ENCODE results near the gene GLT6D1.
"Not testable (repeated sequence)": the region's sequence is repeated elsewhere in the genome, so short reads cannot be mapped to it uniquely, and the experiment has no call there.

The GLT6D1 gene

GRCh38 chr9:135664801-135665794 is 25.8 kb upstream of the GLT6D1 start:
- no peak for DNase-seq

DNA sequence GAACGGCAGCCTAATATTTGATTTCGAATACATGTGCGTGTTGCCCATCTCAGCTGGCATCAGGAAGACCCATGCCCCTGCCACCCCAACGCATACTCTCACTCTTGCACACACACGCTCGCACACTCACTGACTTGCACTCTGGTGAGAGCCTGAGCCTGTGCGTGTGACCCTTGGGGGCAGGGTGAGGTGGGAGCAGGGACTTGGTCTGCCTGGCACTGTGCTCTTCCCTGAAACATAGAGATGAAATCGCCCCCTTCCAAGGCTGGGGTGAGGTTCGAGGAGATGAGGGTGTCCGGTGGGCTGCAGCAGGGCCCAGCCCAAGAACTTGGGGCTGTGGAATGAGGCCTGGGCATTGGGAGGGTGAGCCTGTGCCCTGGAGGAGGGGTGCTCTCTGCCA is 24.9 kb upstream of the GLT6D1 start:
- DNase-seq: no peak

GRCh38 chr9:135663857-135664256 is 24.5 kb upstream of the GLT6D1 start:
- no peak for DNase-seq

GRCh38 chr9:135663451-135663770 is 24.1 kb upstream of the GLT6D1 start:
- no peak for DNase-seq

- no peak for DNase-seq
Observed at GRCh38 chr9:135662758-135663450, 23.6 kb upstream of the GLT6D1 start, which contains the start of gene LCN9. TSS of gene LCN9 (plus strand) at chr9:135663309. CDS start at chr9:135663322, 13 bp downstream.

DNA sequence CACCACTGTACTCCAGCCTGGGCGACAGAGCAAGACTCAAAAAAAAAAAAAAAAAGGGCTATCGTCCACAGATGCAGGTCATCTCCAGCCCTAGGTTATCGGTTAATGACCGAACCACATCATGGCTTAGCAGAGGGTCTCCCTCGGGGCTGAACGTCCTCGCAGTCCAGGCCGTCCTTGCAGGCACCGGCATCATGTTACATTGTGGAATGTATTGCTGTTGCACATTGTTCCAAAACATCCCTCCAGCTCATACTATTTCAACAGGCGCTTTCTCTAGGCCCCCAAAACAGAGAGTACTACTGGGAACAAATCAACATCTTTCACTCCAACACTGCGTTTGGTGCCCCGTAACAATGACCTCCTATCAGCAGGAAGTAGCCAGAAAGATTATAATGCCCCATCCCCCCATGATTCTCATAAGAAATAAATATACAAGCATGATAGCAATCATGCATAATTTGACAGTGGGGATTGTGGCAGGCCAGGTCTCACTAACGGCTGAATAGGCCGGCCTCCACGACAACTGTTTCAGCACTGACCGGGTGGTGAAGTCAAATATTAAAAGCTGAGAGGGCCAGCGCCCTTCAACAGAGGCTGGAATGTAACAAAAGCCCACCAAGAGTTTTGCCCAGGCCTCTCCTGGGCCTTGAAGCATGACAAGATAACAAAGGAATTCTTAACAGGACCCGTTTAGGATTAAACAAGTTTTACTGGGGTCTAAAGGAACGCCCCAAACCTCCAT is 22.6 kb upstream of the GLT6D1 start:
- no peak for DNase-seq

- DNase-seq: no peak
Observed at GRCh38 chr9:135660407-135660806, 21.1 kb upstream of the GLT6D1 start.

- no peak for DNase-seq
Observed at GRCh38 chr9:135659252-135659651, 19.9 kb upstream of the GLT6D1 start.

DNA sequence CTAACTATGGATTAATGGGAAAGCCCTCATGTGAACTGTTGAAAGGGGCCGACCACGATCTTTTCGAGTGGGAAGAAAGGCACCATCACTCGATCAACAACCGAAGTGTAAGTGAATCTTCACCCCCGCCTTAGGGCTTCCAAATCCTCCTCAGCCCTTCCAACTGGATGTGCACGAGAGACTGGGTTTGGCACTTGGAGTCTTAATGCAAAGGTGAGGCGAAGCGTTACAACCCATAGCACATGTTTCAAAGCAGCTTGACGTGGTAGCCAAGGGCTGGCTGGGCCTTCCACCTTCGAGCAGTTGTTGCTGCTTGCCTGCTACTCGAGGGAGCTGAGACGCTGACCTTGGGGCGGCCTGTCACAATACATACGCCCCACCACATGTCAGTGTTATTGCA is 18.1 kb upstream of the GLT6D1 start:
- no peak for DNase-seq

GRCh38 chr9:135655317-135655716 is 16.0 kb upstream of the GLT6D1 start:
- DNase-seq: no peak

DNA sequence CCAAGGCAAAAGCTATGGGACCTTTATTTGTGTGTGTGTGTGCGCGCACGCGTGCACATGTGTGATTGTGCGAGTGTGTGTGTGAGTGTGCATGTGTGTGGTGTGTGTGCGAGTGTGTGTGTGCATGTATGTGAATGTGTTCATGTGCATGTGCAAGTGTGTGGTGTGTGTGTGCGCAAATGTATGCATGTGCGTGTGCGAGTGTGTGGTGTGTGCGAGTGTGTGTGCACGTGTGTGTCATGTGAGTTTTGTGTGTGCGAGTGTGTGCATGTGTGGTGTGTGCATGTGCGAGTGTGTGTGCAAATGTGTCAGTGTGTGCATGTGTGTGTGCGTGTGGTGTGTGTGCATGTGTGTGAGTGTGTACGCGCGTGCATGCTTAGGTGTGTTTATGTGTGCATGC is 11.1 kb upstream of the GLT6D1 start:
- no peak for DNase-seq

DNA sequence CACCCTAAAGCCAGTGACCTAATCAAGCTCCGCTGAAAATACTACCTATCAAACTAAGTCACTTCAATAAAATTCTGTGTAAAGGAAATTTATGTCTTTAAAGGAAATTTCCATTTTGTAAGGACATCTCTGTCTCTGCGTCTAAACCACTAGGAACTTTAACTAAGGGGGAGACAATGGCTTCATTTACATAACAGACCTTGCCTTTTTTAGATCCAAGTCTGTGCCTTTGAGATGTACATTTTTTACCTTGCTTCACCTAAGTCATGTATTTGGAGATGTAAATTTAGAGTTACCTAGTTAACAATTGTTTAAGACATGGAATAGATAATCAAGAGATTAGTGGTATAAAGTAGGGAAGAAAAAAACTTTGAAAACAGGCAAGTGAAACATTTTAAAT is 10.2 kb upstream of the GLT6D1 start:
- no peak for DNase-seq

GRCh38 chr9:135648494-135649410 is 9.4 kb upstream of the GLT6D1 start:
- DNase-seq: no peak

GRCh38 chr9:135647884-135648283 is 8.5 kb upstream of the GLT6D1 start:
- no peak for DNase-seq

- DNase-seq: no peak
Observed at GRCh38 chr9:135644631-135645218, 5.4 kb upstream of the GLT6D1 start.

- no peak for DNase-seq
Observed at GRCh38 chr9:135641745-135642144, 2.4 kb upstream of the GLT6D1 start.

DNA sequence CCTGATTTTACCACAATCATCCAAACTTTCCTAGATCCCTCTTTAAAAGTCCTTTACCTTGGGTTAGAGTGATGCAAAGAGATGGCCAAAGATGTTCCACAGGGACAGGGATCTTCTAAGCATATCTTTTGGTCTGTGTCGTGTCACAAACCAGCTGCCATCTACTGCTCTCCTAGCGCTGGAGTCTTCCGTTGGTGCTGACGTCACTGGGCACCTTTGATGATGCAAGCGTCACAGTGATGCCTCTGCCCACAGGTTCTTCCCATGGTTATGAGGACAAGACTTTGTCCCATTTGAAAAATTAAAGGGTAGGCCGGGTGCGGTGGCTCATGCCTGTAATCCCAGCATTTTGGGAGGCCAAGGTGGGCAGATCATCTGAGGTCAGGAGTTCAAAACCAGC is 1.7 kb upstream of the GLT6D1 start:
- DNase-seq: no peak

- not testable (repeated sequence) for DNase-seq
Observed at GRCh38 chr9:135636930-135637530, 2.3 kb downstream of the GLT6D1 start.

DNA sequence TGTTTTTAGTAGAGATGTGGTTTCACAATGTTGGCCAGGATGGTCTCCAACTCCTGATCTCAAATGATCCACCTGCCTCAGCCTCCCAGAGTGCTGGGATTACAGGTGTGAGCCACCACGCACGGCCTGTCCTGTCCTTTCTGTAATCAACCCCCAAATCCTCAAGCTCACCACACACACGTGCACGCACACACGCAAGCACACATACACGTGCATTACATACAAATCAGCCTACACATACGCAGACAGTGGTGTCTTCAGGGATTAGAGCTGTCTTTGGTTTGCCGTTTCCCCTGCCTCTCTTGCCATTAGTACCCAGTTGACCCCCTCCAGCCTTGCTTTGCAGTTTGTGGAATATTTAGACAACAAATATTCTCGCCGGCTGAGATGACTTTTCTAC is 6.5 kb downstream of the GLT6D1 start:
- no peak for DNase-seq

- no peak for DNase-seq
Observed at GRCh38 chr9:135624282-135624681, 15.1 kb downstream of the GLT6D1 start.

GRCh38 chr9:135622415-135623020 is 16.8 kb downstream of the GLT6D1 start:
- no peak for DNase-seq
